Tibial nerve (tissue), 4 donors: Measurements from ENCODE around the gene NCOA3.

Source experiments
- CTCF ChIP-seq, 5 experiments: fragments of 200-600 bp in 3 of 5; fragments of 450-650 bp in 2 of 5; sonication (generic) in 3 of 5; IDR thresholded peaks; one replicate each; pipeline ENCODE4 v1.5.1; 2016 to 2019; ENCODE audit warnings: antibody characterized with exemption in 5 of 5, mild to moderate bottlenecking in 3 of 5, moderate library complexity in 2 of 5
- EP300 ChIP-seq, 2 donors: sonication (generic); formaldehyde crosslinking; IDR thresholded peaks; one replicate each; pipeline ENCODE4 v1.6.1; 2017; ENCODE audit warnings: antibody characterized with exemption in 2 of 2, mild to moderate bottlenecking in 1 of 2
- POLR2A ChIP-seq, 2 donors: fragments of 450-650 bp; IDR thresholded peaks; one replicate each; pipeline ENCODE4 v1.6.1; 2017; ENCODE audit warnings: antibody characterized with exemption in 2 of 2, mild to moderate bottlenecking in 2 of 2, moderate library complexity in 2 of 2

GRCh38 chr20:47706345-47706744 is 204.7 kb downstream of the NCOA3 start:
- TF ChIP-seq CTCF (IDR thresholded peaks at IDR 0.05) (no peak), POLR2A (IDR thresholded peaks at IDR 0.05) (no peak), EP300 (IDR thresholded peaks at IDR 0.05) (no peak)
